Activated CD4-positive, alpha-beta T cell treated with anti-CD3 and anti-CD28 coated beads, Interleukin-2, amount 50 U/mL, for 4 hours (primary cell): ENCODE data around the gene PDCD1LG2.
"Not testable (repeated sequence)": the region's sequence is repeated elsewhere in the genome, so short reads cannot be mapped to it uniquely, and the experiment has no call there.

Experiments
- DNase-seq, 2 experiments: peaks; one replicate each; pipeline ENCODE4 v3.0.0-alpha.2; 2020

Gene PDCD1LG2

GRCh38 chr9:5569891-5570290 lies 59.6 kb downstream of the PDCD1LG2 start:
- DNase-seq, result no peak

- DNase-seq, result no peak
Measured at GRCh38 chr9:5571629-5572232, 61.4 kb downstream of the PDCD1LG2 start.

DNA sequence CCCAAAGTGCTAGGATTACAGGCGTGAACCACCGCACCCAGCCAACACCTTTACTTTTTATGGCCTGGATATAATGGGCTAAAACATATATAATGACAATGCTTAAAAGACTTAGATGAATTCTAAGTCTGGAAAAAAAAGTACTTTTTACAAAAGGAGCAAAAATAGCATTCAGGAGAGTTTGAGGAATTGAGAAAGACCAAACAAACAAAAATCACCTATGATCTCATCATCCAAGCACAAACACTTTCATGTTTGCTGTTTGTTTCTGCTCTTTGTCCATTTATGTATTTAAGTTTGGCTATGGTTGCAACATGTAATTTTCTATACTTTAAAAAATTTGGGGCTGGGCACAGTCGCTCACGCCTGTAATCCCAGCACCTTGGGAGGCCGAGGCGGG lies 63.8 kb downstream of the PDCD1LG2 start:
- no peak for DNase-seq

DNA sequence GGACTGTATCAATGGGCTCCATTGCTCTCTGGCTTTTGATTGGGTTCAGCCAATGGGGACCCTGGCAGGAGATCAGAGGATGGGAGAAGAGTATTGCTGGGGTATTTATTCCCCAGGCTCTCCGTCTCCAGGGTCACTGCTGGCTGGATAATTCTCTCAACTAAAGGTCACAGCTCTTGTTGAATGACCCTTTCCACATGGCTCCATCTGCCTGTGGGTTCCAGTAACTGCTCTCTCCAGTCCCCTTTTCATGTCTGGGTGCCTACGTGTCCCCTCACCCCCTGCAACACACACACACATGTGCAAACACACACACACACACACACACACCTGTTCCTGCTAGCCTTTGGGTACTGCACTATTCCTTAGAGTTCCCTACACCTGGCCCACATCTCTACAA lies 64.7 kb downstream of the PDCD1LG2 start:
- no peak for DNase-seq

- no peak for DNase-seq
Measured at GRCh38 chr9:5577225-5577624, 66.9 kb downstream of the PDCD1LG2 start.

- DNase-seq, result no peak
Measured at GRCh38 chr9:5578018-5578697, 67.8 kb downstream of the PDCD1LG2 start.

GRCh38 chr9:5578698-5579085 lies 68.4 kb downstream of the PDCD1LG2 start:
- DNase-seq, result no peak

DNA sequence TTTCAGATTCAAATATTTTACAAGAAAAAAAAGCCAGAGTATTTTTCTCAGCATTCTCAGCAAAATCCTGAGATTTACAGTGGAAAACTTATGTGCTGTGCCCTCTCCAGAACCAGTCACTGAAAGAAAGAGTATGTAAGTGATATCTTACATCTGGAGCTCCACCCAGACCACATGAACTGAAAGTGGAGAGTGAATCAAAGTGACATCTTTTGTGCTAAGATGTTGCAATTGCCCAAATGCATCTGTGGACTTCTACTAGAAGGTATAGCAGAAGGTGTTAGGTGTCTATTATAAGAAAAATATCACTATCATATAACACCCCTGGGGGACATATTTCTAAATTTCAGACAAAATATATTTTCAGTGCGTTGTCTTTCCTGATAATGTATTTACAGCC lies 69.5 kb downstream of the PDCD1LG2 start:
- DNase-seq, result no peak

DNA sequence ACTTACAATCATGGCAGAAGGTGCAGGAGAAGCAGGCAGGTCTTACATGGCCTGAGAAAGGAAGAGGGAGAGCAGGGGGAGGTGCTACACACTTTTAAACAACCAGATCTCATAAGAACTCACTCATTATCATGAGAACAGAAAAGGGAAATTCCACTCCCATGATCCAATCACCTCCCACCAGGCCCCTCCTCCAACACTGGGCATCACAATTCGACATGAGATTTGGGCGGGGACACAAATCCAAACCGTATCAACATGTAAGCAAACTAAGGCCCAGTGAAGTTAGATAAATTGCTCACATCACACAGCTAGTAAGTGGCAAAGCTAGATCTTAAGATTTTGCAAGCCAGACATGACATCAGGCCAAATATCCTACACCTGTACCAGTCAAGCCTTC lies 70.3 kb downstream of the PDCD1LG2 start:
- DNase-seq, result no peak

- not testable (repeated sequence) for DNase-seq
Measured at GRCh38 chr9:5581706-5582105, 71.4 kb downstream of the PDCD1LG2 start.

- peak; percentile 17 to 24 for DNase-seq
Measured at GRCh38 chr9:5582835-5583195, 72.5 kb downstream of the PDCD1LG2 start.

DNA sequence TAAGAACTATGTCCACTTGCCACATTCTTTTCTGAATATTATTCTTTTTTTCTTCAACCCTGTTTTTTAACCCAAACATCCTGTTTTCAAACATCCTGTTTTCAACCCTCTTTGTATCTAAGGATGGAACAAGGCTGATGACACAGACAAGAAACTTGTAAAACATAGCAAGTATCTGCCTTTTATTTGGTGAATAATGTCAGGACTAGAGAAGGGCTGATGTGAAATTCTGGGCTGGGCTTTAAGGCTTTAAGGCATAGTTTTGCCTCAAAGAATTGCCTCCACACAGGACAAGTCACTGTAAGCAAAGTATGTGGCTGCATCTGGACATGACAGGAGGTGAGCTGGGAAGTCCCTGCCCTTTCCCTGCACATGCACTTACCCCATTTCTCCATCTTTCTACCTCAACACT lies 76.1 kb downstream of the PDCD1LG2 start:
- DNase-seq, result no peak

- DNase-seq, result peak; percentile 12 to 25
Measured at GRCh38 chr9:5587024-5587423, 76.7 kb downstream of the PDCD1LG2 start.

GRCh38 chr9:5592231-5592630 lies 81.9 kb downstream of the PDCD1LG2 start:
- no peak for DNase-seq

- no peak for DNase-seq
Measured at GRCh38 chr9:5592904-5593303, 82.6 kb downstream of the PDCD1LG2 start.

DNA sequence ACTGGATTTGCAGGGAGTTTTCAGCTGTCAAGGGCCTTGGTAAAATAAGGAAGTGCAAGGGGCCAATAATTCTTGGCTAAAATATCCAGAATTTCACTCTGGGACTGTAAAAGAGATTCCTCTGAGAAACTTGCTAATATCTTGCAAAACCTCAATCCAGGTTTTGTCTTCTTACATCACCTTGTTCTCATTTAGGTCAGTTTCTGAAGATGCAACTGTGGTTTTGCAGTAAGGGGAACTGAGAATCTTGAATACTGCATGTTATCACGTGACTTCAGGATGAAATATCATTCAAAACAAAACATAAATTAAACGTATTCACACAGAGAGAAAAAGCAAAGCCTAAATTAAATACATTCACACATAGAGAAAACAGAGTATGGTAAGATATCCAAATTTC lies 83.6 kb downstream of the PDCD1LG2 start:
- no peak for DNase-seq

GRCh38 chr9:5596173-5596572 lies 85.8 kb downstream of the PDCD1LG2 start:
- no peak for DNase-seq

DNA sequence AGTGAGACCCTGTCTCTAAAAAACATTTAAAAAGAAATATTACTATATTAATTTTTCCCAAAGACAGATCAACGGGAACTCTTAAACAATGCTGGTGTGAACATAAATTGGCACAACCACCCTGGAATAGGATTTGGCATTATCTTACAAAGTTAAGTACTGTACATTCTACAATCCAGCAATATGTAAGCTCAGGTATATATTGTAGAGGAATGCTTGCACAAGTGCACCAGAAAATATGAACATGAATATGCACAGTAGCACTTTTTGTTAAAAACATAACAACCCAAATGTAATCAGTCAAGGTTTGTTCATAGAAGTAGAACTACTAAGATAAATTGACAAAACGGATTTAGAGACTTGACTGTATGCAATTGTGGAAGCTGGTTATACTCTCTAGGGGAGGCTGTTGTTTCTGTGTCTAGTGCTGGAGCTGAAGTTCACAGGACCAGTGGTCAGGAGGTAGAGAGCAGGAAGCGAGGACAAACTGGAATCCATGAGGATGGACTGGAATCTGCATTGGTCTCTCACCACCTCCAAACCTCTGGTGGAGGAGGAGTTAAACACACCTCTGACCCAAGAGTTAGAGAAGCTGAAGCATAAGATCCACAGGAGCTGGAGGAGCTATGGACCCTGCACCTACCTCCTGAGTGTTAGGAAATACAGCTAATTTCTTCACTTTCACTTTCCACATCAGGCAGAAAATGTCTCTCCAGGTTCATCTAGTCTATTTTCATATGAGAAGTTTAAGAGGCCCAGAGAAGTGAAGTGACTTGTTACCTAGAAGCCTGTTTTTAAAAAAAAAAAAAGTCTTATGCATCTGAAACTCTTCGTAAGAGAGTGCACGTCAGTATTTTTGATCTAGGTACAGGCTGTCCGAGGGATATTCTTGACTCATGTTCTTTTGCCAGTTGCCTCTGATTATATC lies 98.2 kb downstream of the PDCD1LG2 start:
- no peak for DNase-seq

DNA sequence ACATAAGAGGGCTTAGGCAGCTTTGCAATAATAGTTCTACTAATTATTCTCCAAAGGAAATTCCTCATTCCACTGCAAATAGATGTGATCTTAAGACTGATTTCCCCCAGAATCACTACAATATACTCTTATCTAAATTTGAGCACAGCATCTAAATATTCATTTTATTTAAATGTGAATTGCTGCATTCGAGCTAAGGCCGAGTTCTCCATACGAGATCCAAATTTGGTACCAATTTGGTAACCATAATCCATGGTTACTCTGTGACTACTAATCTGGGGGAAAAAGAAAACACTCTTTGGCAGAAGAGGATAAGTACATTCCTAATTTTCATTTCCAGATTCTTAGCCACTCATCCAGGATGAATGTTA lies 98.9 kb downstream of the PDCD1LG2 start:
- no peak for DNase-seq

DNA sequence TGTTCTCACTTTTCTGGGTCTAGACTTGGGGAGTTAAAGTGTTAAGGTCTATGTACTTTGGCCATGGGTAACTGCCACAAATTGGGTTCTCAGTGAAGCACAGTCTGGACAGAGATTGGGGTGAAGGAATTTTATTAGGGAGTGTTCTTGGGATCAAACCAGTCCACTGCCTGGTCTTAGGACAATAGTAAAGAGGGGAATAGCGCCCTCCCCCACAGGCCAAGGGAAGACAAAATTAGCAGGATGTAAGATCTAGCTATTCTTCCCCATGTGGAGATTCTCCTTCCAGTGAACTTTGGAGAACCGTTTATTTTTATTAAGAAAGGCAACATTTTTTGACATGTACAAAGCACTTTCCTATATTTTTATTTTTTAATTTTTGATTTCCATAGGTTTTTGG lies 100.2 kb downstream of the PDCD1LG2 start:
- DNase-seq, result no peak

- no peak for DNase-seq
Measured at GRCh38 chr9:5611321-5612184, 101.2 kb downstream of the PDCD1LG2 start.

DNA sequence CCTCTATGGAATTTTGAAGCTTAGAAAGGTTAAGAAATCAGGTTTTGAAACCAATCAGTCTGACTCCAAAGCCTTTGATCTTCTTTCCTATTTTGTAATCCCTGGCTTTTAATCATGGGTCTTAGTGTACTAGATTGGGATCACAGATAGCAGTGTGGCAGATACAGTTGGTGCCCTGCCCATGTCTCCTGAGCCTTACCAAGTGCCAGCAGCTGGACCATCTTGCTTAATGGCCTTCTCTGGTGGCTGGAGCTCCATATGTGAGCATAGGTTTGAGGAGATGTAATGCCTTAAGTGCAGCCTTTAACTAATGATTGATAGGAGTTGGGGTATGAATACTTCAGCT lies 101.8 kb downstream of the PDCD1LG2 start:
- no peak for DNase-seq

GRCh38 chr9:5614192-5614591 lies 103.9 kb downstream of the PDCD1LG2 start:
- no peak for DNase-seq
